Keratinocyte (primary cell): ENCODE data around the gene SNX19. TPM values are rescaled to one million over a fixed set of nuclear protein-coding genes. Genes with fewer than 3 reads are reported as not detected.

Experiments used
- DNase-seq: peaks from one replicate; pipeline ENCODE4 v3.0.0-alpha.2; 2011; ENCODE audit warnings: low read depth, missing footprints, low spot score
- FAIRE-seq: peaks from 2 replicates; lab custom pipeline; 2011; peaks lifted over from hg19 to GRCh38; lab: Jason Lieb, UNC
- H2AFZ ChIP-seq: 2 replicates; pipeline ENCODE4 v1.6.0; 2012; ENCODE audit warnings: low read length, control low read depth, inconsistent platforms; ENCODE audit not compliant: control insufficient read depth
- H3K27ac ChIP-seq: 2 replicates; pipeline ENCODE4 v1.5.1; 2011; ENCODE audit warnings: low read length; ENCODE audit not compliant: control insufficient read depth, insufficient read depth
- H3K27me3 ChIP-seq: 3 replicates; pipeline ENCODE4 v1.6.0; 2011; ENCODE audit warnings: low read length; ENCODE audit not compliant: control insufficient read depth, insufficient read depth; ENCODE audit errors: extremely low read depth
- H3K36me3 ChIP-seq, 2 experiments: 2 replicates in 1 of 2; 3 replicates in 1 of 2; pipeline ENCODE4 v1.5.1; 2011; ENCODE audit warnings: low read length in 2 of 2, mild to moderate bottlenecking in 1 of 2; ENCODE audit not compliant: control insufficient read depth in 2 of 2, insufficient read depth in 2 of 2; ENCODE audit errors: extremely low read depth in 1 of 2
- H3K4me1 ChIP-seq: 3 replicates; pipeline ENCODE4 v1.5.1; 2011; ENCODE audit warnings: low read length; ENCODE audit not compliant: control insufficient read depth, insufficient read depth; ENCODE audit errors: extremely low read depth
- H3K4me2 ChIP-seq: 3 replicates; pipeline ENCODE4 v1.6.0; 2011; ENCODE audit warnings: low read depth, low read length; ENCODE audit not compliant: control insufficient read depth, insufficient read depth; ENCODE audit errors: extremely low read depth
- H3K4me3 ChIP-seq, 3 experiments: fragments of 200-600 bp in 1 of 3; sonication (generic) in 1 of 3; 2 replicates in 2 of 3; 3 replicates in 1 of 3; pipeline ENCODE4 v1.5.1; 2011 to 2016; ENCODE audit warnings: low read length in 3 of 3, mild to moderate bottlenecking in 3 of 3, control low read depth in 2 of 3, inconsistent platforms in 1 of 3, low read depth in 1 of 3, mixed read lengths in 1 of 3, mixed run types in 1 of 3, moderate library complexity in 1 of 3; ENCODE audit not compliant: control insufficient read depth in 2 of 3, insufficient read depth in 2 of 3; ENCODE audit errors: extremely low read depth in 1 of 3
- H3K79me2 ChIP-seq: 2 replicates; pipeline ENCODE4 v1.6.0; 2012; ENCODE audit warnings: low read length; ENCODE audit not compliant: control insufficient read depth, insufficient read depth
- H3K9ac ChIP-seq: 3 replicates; pipeline ENCODE4 v1.6.0; 2011; ENCODE audit warnings: low read length; ENCODE audit not compliant: control insufficient read depth, insufficient read depth; ENCODE audit errors: extremely low read depth
- H3K9me1 ChIP-seq: 3 replicates; pipeline ENCODE4 v1.6.0; 2011; ENCODE audit warnings: low read length; ENCODE audit not compliant: control insufficient read depth, insufficient read depth; ENCODE audit errors: extremely low read depth
- H3K9me3 ChIP-seq: 2 replicates; pipeline ENCODE4 v1.5.1; 2012; ENCODE audit warnings: low read depth, low read length; ENCODE audit not compliant: control insufficient read depth
- H4K20me1 ChIP-seq: 3 replicates; pipeline ENCODE4 v1.6.0; 2011; ENCODE audit warnings: low read length; ENCODE audit not compliant: control insufficient read depth, insufficient read depth; ENCODE audit errors: extremely low read depth
- EZH2 ChIP-seq: IDR thresholded peaks from one replicate; pipeline ENCODE4 v1.6.1; 2012; ENCODE audit warnings: inconsistent platforms, mild to moderate bottlenecking, low read length, moderate library complexity
- dilution Hi-C: fragments of 300-500 bp; cut with MboI; formaldehyde crosslinking; loops from one replicate; pipeline ENCODE4 v1.7.0; 2020; ENCODE audit warnings: low sequenced_read_pairs; ENCODE audit not compliant: extremely low pct_ligation_motif_present
- polyA plus RNA-seq, 5 experiments: library from polyadenylated mRNA; depleted of rRNA in 3 of 5; stranded (reverse) in 3 of 5; stranded (forward) in 1 of 5; unstranded in 1 of 5; fragments of >200 nt; gene quantifications; 1 replicate in 1 of 5; 2 replicates in 3 of 5; 3 replicates in 1 of 5; pipeline versions ENCODE4 v1.2.1 to v1.2.3, GENCODE V29; 2011 to 2012; ENCODE audit warnings: missing spikeins in 2 of 5, low read depth in 1 of 5, low replicate concordance in 1 of 5
- TF ChIP-seq, protein P1 (sequence below), 3 experiments: IDR thresholded peaks in 1 of 3; conservative IDR thresholded peaks in 1 of 3; optimal IDR thresholded peaks in 1 of 3; 2 replicates in 2 of 3; 3 replicates in 1 of 3; pipeline versions ENCODE3 to v1.5.1; 2011; ENCODE audit warnings: low read length in 3 of 3, mild to moderate bottlenecking in 3 of 3, moderate library complexity in 2 of 3, control low read depth in 1 of 3, inconsistent platforms in 1 of 3; ENCODE audit not compliant: insufficient read depth in 2 of 3; ENCODE audit errors: extremely low read depth in 1 of 3

The SNX19 gene
- polyA plus RNA-seq, 1 donor (not counting 4 experiments of a cell fraction or from before 2014, with no cell fraction given), result 29.1 TPM

DNA sequence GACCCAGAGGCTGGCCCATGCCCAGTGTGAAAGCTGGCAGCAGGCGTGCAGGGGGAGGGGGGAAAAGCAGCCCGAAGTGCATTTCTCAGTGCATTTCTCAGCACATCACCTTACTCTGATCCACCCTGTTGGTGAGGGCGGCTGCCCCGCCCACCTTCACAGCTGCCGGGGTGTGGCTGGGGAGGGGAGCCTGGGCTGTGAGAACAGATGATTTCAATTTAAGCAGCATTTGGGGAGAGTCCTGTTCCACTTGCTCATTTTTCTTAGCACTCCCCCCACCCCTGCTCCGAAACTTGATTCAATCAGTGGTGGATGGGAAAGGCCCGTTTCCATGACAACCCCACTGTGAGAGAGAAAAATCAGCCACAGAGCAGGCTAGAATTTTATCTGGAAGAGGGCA is 84.8 kb downstream of the SNX19 start:
- FAIRE-seq (no peak), DNase-seq (no peak)
- H3K4me3 ChIP-seq, result no peak overlapping the region
- no peaks in the 10 kb centered on the region for H3K9me1 ChIP-seq
- no peak overlapping the region for H3K9ac ChIP-seq
- H3K27ac ChIP-seq, result no peak overlapping the region
- H2AFZ ChIP-seq, result no peak overlapping the region
- H3K36me3 ChIP-seq, result no peaks in the 10 kb centered on the region
- H3K79me2 ChIP-seq, result no peaks in the 10 kb centered on the region
- no peaks in the 10 kb centered on the region for H3K27me3 ChIP-seq
- dilution Hi-C loops, result no loop called here
- peaks cover 9% of the 10 kb centered on the region for H3K4me1 ChIP-seq
- H3K4me2 ChIP-seq, result no peak overlapping the region
- no peak for TF ChIP-seq EZH2
- TF ChIP-seq, protein P1, sequence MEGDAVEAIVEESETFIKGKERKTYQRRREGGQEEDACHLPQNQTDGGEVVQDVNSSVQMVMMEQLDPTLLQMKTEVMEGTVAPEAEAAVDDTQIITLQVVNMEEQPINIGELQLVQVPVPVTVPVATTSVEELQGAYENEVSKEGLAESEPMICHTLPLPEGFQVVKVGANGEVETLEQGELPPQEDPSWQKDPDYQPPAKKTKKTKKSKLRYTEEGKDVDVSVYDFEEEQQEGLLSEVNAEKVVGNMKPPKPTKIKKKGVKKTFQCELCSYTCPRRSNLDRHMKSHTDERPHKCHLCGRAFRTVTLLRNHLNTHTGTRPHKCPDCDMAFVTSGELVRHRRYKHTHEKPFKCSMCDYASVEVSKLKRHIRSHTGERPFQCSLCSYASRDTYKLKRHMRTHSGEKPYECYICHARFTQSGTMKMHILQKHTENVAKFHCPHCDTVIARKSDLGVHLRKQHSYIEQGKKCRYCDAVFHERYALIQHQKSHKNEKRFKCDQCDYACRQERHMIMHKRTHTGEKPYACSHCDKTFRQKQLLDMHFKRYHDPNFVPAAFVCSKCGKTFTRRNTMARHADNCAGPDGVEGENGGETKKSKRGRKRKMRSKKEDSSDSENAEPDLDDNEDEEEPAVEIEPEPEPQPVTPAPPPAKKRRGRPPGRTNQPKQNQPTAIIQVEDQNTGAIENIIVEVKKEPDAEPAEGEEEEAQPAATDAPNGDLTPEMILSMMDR (optimal IDR thresholded peaks at IDR 0.05 in 1 of 3, IDR thresholded peaks at IDR 0.05 in 1 of 3, conservative IDR thresholded peaks at IDR 0.05 in 1 of 3; ENCODE audit: extremely low read depth in 1 of 3, insufficient read depth in 2 of 3, low read length in 3 of 3), result no peak
- H3K9me3 ChIP-seq, result no peaks in the 10 kb centered on the region
- no peaks in the 10 kb centered on the region for H4K20me1 ChIP-seq

DNA sequence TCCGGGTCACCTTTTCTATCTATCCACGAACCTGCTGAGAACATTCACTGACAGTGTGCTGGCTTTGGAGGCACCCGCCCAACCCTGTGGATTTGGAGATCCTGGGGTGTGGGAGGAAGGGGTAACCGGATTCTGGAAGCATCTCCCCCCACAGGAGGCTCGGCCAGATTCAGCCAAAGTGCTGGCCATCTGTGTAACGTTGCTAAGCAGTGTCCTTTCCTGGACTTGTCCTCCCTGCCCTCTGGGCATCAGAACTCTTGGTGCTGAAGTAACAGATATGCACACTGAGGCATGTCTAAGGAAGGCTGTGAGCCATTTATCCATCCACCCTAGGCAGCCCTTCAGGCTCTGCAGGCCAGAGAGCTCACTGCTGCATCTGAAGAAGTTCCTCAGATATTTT is 85.7 kb downstream of the SNX19 start:
- Histone ChIP-seq H3K27me3 (no peaks in the 10 kb centered on the region), H3K27ac (no peak overlapping the region), H4K20me1 (no peaks in the 10 kb centered on the region), H3K4me2 (no peak overlapping the region), H3K4me1 (peaks cover 9% of the 10 kb centered on the region), H3K9me3 (no peaks in the 10 kb centered on the region), H3K36me3 (no peaks in the 10 kb centered on the region), H3K79me2 (no peaks in the 10 kb centered on the region), H3K9ac (no peak overlapping the region), H3K4me3 (no peak overlapping the region), H3K9me1 (no peaks in the 10 kb centered on the region), H2AFZ (no peak overlapping the region)
- DNase-seq (no peak), FAIRE-seq (no peak)
- TF ChIP-seq EZH2, result no peak
- TF ChIP-seq, protein P1 (optimal IDR thresholded peaks at IDR 0.05 in 1 of 3, IDR thresholded peaks at IDR 0.05 in 1 of 3, conservative IDR thresholded peaks at IDR 0.05 in 1 of 3; ENCODE audit: extremely low read depth in 1 of 3, insufficient read depth in 2 of 3, low read length in 3 of 3), result no peak
- dilution Hi-C loops, result no loop called here
